IMR-90 (cell line): Measurements from ENCODE around the gene EDIL3. TPM values are rescaled to one million over a fixed set of nuclear protein-coding genes. Genes with fewer than 3 reads are reported as not detected.
A peak's percentile ranks its signal among the peaks of the same experiment; 100 is the strongest.

Experiments
- ATAC-seq: fragments of 200-7000 bp; cut with Tn5 transposase; 2 replicates; pipeline ENCODE4 v1.9.1; 2020; ENCODE audit warnings: low read depth, mild to moderate bottlenecking, moderate library complexity
- BruUV-seq: library from RNA; stranded (reverse); fragments of 400-500 nt; replicated peaks from 2 replicates; lab custom pipeline; 2021; lab: Mats Ljungman, UMichigan
- CTCF ChIA-PET: fragments of 300-600 bp; formaldehyde crosslinking; extraction: SDS; loops from one replicate; lab custom pipeline; 2021; ENCODE audit warnings: antibody characterized with exemption; lab: Yijun Ruan, JAX
- POLR2A ChIA-PET: fragments of 300-600 bp; sonication (Branson Sonifier 250); formaldehyde crosslinking; loops from one replicate; lab custom pipeline; 2022; ENCODE audit warnings: antibody characterized with exemption; ENCODE audit not compliant: unreplicated experiment; lab: Charles Lee
- DNase-seq: peaks from one replicate; pipeline ENCODE4 v3.0.0; 2013
- H2AFZ ChIP-seq: replicated peaks from 2 replicates; pipeline ENCODE3; 2013; ENCODE audit warnings: low read length, mild to moderate bottlenecking; ENCODE audit not compliant: poor library complexity
- H2AK5ac ChIP-seq: 2 replicates; pipeline ENCODE4 v1.6.1; 2013; ENCODE audit warnings: low read depth, low read length, inconsistent platforms
- H2AK9ac ChIP-seq: replicated peaks from 2 replicates; pipeline ENCODE3; 2013; ENCODE audit warnings: mild to moderate bottlenecking, low read depth, low read length, moderate library complexity; ENCODE audit not compliant: poor library complexity
- H2BK120ac ChIP-seq: 2 replicates; pipeline ENCODE4 v1.6.1; 2013; ENCODE audit warnings: low read depth, low read length, inconsistent platforms
- H2BK15ac ChIP-seq: 3 replicates; pipeline ENCODE4 v1.6.1; 2013; ENCODE audit warnings: low read depth, low read length, inconsistent platforms
- H2BK20ac ChIP-seq: 2 replicates; pipeline ENCODE4 v1.6.1; 2013; ENCODE audit warnings: low read depth, mild to moderate bottlenecking, inconsistent platforms, low read length, moderate library complexity
- H2BK5ac ChIP-seq: 2 replicates; pipeline ENCODE4 v1.6.1; 2013; ENCODE audit warnings: mild to moderate bottlenecking, low read depth, low read length, inconsistent platforms; ENCODE audit not compliant: poor library complexity, severe bottlenecking
- H3K14ac ChIP-seq: replicated peaks from 2 replicates; pipeline ENCODE4 v1.6.1; 2013; ENCODE audit warnings: low read depth, low read length, inconsistent platforms
- H3K18ac ChIP-seq: 2 replicates; pipeline ENCODE4 v1.6.1; 2013; ENCODE audit warnings: low read depth, low read length, control low read depth
- H3K23ac ChIP-seq: 2 replicates; pipeline ENCODE4 v1.6.1; 2013; ENCODE audit warnings: low read depth, low read length, inconsistent platforms
- H3K27ac ChIP-seq: 2 replicates; pipeline ENCODE4 v1.5.1; 2013; ENCODE audit warnings: mild to moderate bottlenecking, control low read depth, low read length; ENCODE audit not compliant: insufficient read depth
- H3K27me3 ChIP-seq: 2 replicates; pipeline ENCODE4 v1.6.1; 2013; ENCODE audit warnings: low read length; ENCODE audit not compliant: control insufficient read depth, insufficient read depth
- H3K36me3 ChIP-seq: 2 replicates; pipeline ENCODE4 v1.6.1; 2013; ENCODE audit warnings: low read length, mixed read lengths; ENCODE audit not compliant: control insufficient read depth, insufficient read depth
- H3K4ac ChIP-seq: 2 replicates; pipeline ENCODE4 v1.6.1; 2013; ENCODE audit warnings: low read depth, low read length, inconsistent platforms
- H3K4me1 ChIP-seq: 2 replicates; pipeline ENCODE4 v1.6.1; 2013; ENCODE audit warnings: low read length, mixed read lengths; ENCODE audit not compliant: control insufficient read depth, insufficient read depth
- H3K4me2 ChIP-seq: 2 replicates; pipeline ENCODE4 v1.6.1; 2013; ENCODE audit warnings: low read depth, mild to moderate bottlenecking, control low read depth, low read length, moderate library complexity
- H3K4me3 ChIP-seq: 2 replicates; pipeline ENCODE4 v1.5.1; 2013; ENCODE audit warnings: low read depth, mild to moderate bottlenecking, control low read depth, low read length, moderate library complexity; ENCODE audit not compliant: insufficient read depth
- H3K56ac ChIP-seq: 2 replicates; pipeline ENCODE4 v1.6.1; 2013; ENCODE audit warnings: low read length, inconsistent platforms; ENCODE audit not compliant: insufficient read depth; ENCODE audit errors: extremely low read depth
- H3K79me1 ChIP-seq, 2 experiments: 2 replicates each; pipeline ENCODE4 v1.6.1; 2013; ENCODE audit warnings: low read length in 2 of 2, inconsistent platforms in 1 of 2, low read depth in 1 of 2
- H3K9ac ChIP-seq: 2 replicates; pipeline ENCODE4 v1.6.1; 2013; ENCODE audit warnings: low read depth, low read length, control low read depth
- H3K9me1 ChIP-seq: 2 replicates; pipeline ENCODE4 v1.6.1; 2013; ENCODE audit warnings: low read length, inconsistent platforms; ENCODE audit not compliant: insufficient read depth
- H3K9me3 ChIP-seq: 2 replicates; pipeline ENCODE4 v1.6.1; 2013; ENCODE audit warnings: low read length; ENCODE audit not compliant: control insufficient read depth, insufficient read depth
- H4K20me1 ChIP-seq: 2 replicates; pipeline ENCODE4 v1.6.1; 2013; ENCODE audit warnings: low read length, inconsistent platforms; ENCODE audit not compliant: insufficient read depth
- H4K5ac ChIP-seq: 2 replicates; pipeline ENCODE4 v1.6.1; 2013; ENCODE audit warnings: mild to moderate bottlenecking, low read depth, low read length, control low read depth
- H4K8ac ChIP-seq, 2 experiments: 2 replicates each; pipeline ENCODE4 v1.6.1; 2013; ENCODE audit warnings: low read depth in 2 of 2, low read length in 2 of 2, control low read depth in 1 of 2, inconsistent platforms in 1 of 2
- H4K91ac ChIP-seq: 2 replicates; pipeline ENCODE4 v1.6.1; 2013; ENCODE audit warnings: low read depth, low read length, inconsistent platforms; ENCODE audit not compliant: insufficient read depth
- CEBPB ChIP-seq: IDR thresholded peaks from 2 replicates; pipeline ENCODE4 v1.6.1; 2012; ENCODE audit warnings: low read depth, low read length, improper control_type of control experiment
- MAFK ChIP-seq: IDR thresholded peaks from 2 replicates; pipeline ENCODE4 v1.6.1; 2012; ENCODE audit warnings: low read depth, low read length, improper control_type of control experiment
- MXI1 ChIP-seq: IDR thresholded peaks from 2 replicates; pipeline ENCODE4 v1.6.1; 2012; ENCODE audit warnings: low read depth, mild to moderate bottlenecking, low read length, moderate library complexity, borderline replicate concordance
- WGBS, 2 experiments: methylation state at CpG; one replicate each; pipeline versions ENCODE4 v1.1.5 to v1.1.7; 2013; ENCODE audit warnings: missing lambda C conversion rate in 2 of 2; ENCODE audit not compliant: insufficient read length in 1 of 2; ENCODE audit errors: extremely low coverage in 2 of 2; 5-methylcytosine and 5-hydroxymethylcytosine counted together
- dilution Hi-C: fragments of 300-500 bp; cut with HindIII; formaldehyde crosslinking; loops from one replicate; pipeline ENCODE4 v1.14.3; 2018; ENCODE audit warnings: low sequenced_read_pairs; ENCODE audit not compliant: unreplicated experiment
- in situ Hi-C: fragments of 300-500 bp; cut with MboI; formaldehyde crosslinking; loops from 3 replicates; pipeline ENCODE4 v1.14.3; 2019; ENCODE audit warnings: low sequenced_read_pairs, inconsistent platforms, mixed read lengths
- intact Hi-C: fragments of 100-400 bp; cut with micrococcal nuclease; formaldehyde crosslinking; loops from 2 replicates; pipeline ENCODE4 v1.10.0; 2022
- polyA plus RNA-seq, 3 experiments: library from polyadenylated mRNA; depleted of rRNA; stranded (reverse); fragments of >200 nt; gene quantifications; 2 replicates each; pipeline ENCODE4 v1.2.3, GENCODE V29; 2012; ENCODE audit warnings: low replicate concordance in 1 of 3
- total RNA-seq: library from RNA; depleted of rRNA; stranded (reverse); fragments of >200 nt; gene quantifications from 2 replicates; pipeline ENCODE4 v1.2.3, GENCODE V29; 2012

EDIL3 gene
- total and polyA plus RNA-seq, 2 of the 4 experiments (the other 2 are of a cell fraction): 55.5 to 82.8 TPM

- H3K36me3 ChIP-seq: no peaks in the 10 kb centered on the region
- no peak overlapping the region for H2AK5ac ChIP-seq
- CTCF ChIA-PET: interaction anchor here (1.6 kb wide), 1 partner anchor 10 kb away, joined by 6 read pairs; no protein-coding TSS in a partner anchor
- H3K14ac ChIP-seq: no peak overlapping the region
- H3K23ac ChIP-seq: no peak overlapping the region
- H3K27me3 ChIP-seq: no peaks in the 10 kb centered on the region
- peaks cover 0 to 3% of the 10 kb centered on the region in 2 experiments; a peak in 1 of 4 replicates for H3K79me1 ChIP-seq
- H4K8ac ChIP-seq: no peak overlapping the region
- H3K4me3 ChIP-seq: no peak overlapping the region
- no peak overlapping the region for H2AK9ac ChIP-seq
- in situ Hi-C loops: no loop called here
- ATAC-seq (no peak), DNase-seq (no peak)
- H4K5ac ChIP-seq: no peak overlapping the region
- intact Hi-C loops: no loop called here
- no TSS peak for BruUV-seq
- H2BK20ac ChIP-seq: no peak overlapping the region
- H4K91ac ChIP-seq: no peak overlapping the region
- POLR2A ChIA-PET: no interaction called here
- no peak overlapping the region for H2BK15ac ChIP-seq
- no peak for TF ChIP-seq MXI1
- peak; percentile 33; the same call in 1 of the 2 replicates for TF ChIP-seq MAFK
- TF ChIP-seq CEBPB: no peak
- H3K9me1 ChIP-seq: peaks cover 2% of the 10 kb centered on the region; the same call in 1 of the 2 replicates
- no peak overlapping the region for H3K9ac ChIP-seq
- H3K4me1 ChIP-seq: no peaks in the 10 kb centered on the region
- H3K4me2 ChIP-seq: no peak overlapping the region
- no peak overlapping the region for H3K18ac ChIP-seq
- no peaks in the 10 kb centered on the region for H4K20me1 ChIP-seq
- H3K4ac ChIP-seq: no peak overlapping the region
- H2BK5ac ChIP-seq: no peak overlapping the region
- H2BK120ac ChIP-seq: no peak overlapping the region
- no peaks in the 10 kb centered on the region for H3K9me3 ChIP-seq
- H2AFZ ChIP-seq: no peak overlapping the region
- no CpG with 5 or more reads among the region's 2 CpGs for WGBS, 2 experiments
- dilution Hi-C loops: no loop called here
- no peak overlapping the region for H3K56ac ChIP-seq
- no peak overlapping the region for H3K27ac ChIP-seq
Observed at GRCh38 chr5:84148651-84149050, 236.0 kb downstream of the EDIL3 start.
